ENCODE data around the gene MCC. TPM values are rescaled to one million over a fixed set of nuclear protein-coding genes. Genes with fewer than 3 reads are reported as not detected.

MCC gene
- total and polyA plus RNA-seq, 4 donors: 4.5 to 20.0 (median 9.7) TPM

- no peak for DNase-seq
- no peaks in the 10 kb centered on the region for H3K4me1 ChIP-seq (ENCODE audit: control insufficient read depth in 1 of 2, insufficient read depth in 2 of 2, low read length in 2 of 2)
- intact Hi-C loops (cut with DNase I): no loop called here
- no peak for ATAC-seq (ENCODE audit: low FRiP score)
- no peaks in the 10 kb centered on the region for H3K36me3 ChIP-seq (ENCODE audit: control insufficient read depth in 1 of 2, insufficient read depth in 2 of 2, low read length in 1 of 2)
- H3K4me3 ChIP-seq (ENCODE audit: low read length in 2 of 2): no peak overlapping the region
- no peaks in the 10 kb centered on the region for H3K27me3 ChIP-seq (ENCODE audit: control insufficient read depth in 1 of 2, insufficient read depth in 2 of 2, low read length in 1 of 2)
- H3K27ac ChIP-seq (ENCODE audit: low read depth in 1 of 2, low read length in 2 of 2): no peak overlapping the region
- 96 to 97% methylated on average over 4 of the region's 4 CpGs for WGBS, 2 donors
- H3K9me3 ChIP-seq (ENCODE audit: control insufficient read depth, low read length): no peaks in the 10 kb centered on the region
These were observed 248.2 kb downstream of the MCC start for GRCh38 chr5:113240032-113240431.

DNA sequence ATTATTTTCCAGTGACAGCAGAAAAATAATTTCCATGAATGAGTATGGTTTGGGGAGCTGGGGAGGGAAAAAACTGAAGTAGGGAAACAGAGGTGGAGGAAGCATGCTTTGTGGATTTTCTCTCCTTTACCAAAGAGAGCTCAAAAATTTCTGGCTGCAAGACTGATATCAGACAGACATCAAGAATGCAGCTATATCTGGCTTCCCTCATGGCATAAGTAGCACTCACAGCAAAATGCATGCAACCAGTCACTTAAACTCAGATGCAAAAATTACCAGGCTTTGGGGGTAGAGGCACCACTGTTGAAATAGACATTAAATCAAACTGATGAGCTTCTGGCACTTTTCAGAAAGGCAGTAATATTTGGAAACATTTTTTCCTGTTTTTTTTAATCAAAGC, 250.4 kb downstream of the MCC start:
- DNase-seq: no peak
- no peak for ATAC-seq (ENCODE audit: low FRiP score)
- Histone ChIP-seq H3K36me3 (ENCODE audit: control insufficient read depth in 1 of 2, insufficient read depth in 2 of 2, low read length in 1 of 2) (no peaks in the 10 kb centered on the region), H3K27ac (ENCODE audit: low read depth in 1 of 2, low read length in 2 of 2) (no peak overlapping the region), H3K9me3 (ENCODE audit: control insufficient read depth, low read length) (no peaks in the 10 kb centered on the region), H3K4me3 (ENCODE audit: low read length in 2 of 2) (no peak overlapping the region), H3K4me1 (ENCODE audit: control insufficient read depth in 1 of 2, insufficient read depth in 2 of 2, low read length in 2 of 2) (no peaks in the 10 kb centered on the region), H3K27me3 (ENCODE audit: control insufficient read depth in 1 of 2, insufficient read depth in 2 of 2, low read length in 1 of 2) (no peaks in the 10 kb centered on the region)
- intact Hi-C loops (cut with DNase I): no loop called here

DNA sequence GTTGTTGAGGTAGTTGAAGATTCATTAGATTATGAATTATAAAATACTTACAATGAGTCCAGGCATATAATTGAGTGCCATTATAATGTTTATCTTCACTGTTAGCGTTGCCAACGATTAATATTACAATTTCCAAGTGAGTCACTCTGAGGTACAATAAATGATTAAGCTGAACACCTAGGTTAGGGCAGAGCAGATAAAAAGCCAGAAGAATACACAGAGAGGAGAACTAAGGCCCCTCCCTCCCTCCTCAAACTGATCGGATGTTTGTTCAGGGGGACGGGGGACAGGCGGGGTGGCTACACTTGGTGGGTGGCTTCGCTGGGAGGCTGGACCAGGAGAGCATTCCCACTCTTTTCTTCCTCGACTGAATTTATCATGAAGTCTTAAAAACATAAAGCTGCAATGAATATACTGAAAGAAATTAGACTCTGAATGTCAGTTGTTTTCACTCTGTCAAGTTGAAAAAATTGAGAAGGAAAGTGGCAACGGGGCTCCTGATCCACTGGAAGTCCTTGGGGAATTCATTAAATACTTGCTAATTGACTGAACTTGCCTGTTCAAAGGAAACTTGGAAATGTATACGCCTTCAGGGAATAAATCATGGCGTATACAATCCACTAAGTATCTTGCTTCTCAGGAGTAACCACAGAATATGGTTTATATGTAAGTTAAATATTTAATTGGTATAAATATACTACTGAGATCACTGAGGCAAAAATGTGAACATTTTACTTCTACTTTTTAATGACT, 251.5 kb downstream of the MCC start:
- intact Hi-C loops (cut with DNase I): no loop called here
- WGBS, 2 donors: 86 to 92% methylated on average over 10 of the region's 10 CpGs
- DNase-seq: no peak

DNA sequence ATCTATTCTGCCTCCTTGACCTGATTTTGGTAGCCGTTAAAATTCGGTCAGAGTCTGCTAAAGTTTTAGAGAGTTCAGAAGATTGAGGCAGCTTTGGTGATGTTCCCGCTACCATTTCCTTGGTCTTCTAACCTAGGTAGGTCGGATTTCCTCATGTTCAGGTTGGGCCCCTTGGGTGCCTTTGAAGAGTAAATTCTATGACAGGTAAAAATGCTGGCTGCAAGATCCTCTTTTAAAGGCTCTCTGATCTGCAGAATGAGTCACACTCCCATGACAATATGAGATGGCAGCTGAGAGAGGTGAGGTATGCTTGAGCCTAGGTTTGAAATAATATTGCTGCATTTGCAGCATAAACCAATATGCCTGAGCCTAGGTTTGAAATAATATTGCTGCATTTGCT, 252.4 kb downstream of the MCC start:
- H3K4me3 ChIP-seq (ENCODE audit: low read length in 2 of 2): no peak overlapping the region
- H3K9me3 ChIP-seq (ENCODE audit: control insufficient read depth, low read length): no peaks in the 10 kb centered on the region
- no peaks in the 10 kb centered on the region for H3K36me3 ChIP-seq (ENCODE audit: control insufficient read depth in 1 of 2, insufficient read depth in 2 of 2, low read length in 1 of 2)
- ATAC-seq (ENCODE audit: low FRiP score) (no peak), DNase-seq (no peak)
- H3K4me1 ChIP-seq (ENCODE audit: control insufficient read depth in 1 of 2, insufficient read depth in 2 of 2, low read length in 2 of 2): no peaks in the 10 kb centered on the region
- H3K27me3 ChIP-seq (ENCODE audit: control insufficient read depth in 1 of 2, insufficient read depth in 2 of 2, low read length in 1 of 2): no peaks in the 10 kb centered on the region
- intact Hi-C loops (cut with DNase I): no loop called here
- WGBS, 2 donors: 97 to 98% methylated on average over 4 of the region's 4 CpGs
- no peak overlapping the region for H3K27ac ChIP-seq (ENCODE audit: low read depth in 1 of 2, low read length in 2 of 2)

More for the DNA sequence above, 251.5 kb downstream of the MCC start:
- H3K27ac ChIP-seq (ENCODE audit: low read depth in 1 of 2, low read length in 2 of 2): no peak overlapping the region
- H3K27me3 ChIP-seq (ENCODE audit: control insufficient read depth in 1 of 2, insufficient read depth in 2 of 2, low read length in 1 of 2): no peaks in the 10 kb centered on the region
- ATAC-seq (ENCODE audit: low FRiP score): no peak
- no peaks in the 10 kb centered on the region for H3K36me3 ChIP-seq (ENCODE audit: control insufficient read depth in 1 of 2, insufficient read depth in 2 of 2, low read length in 1 of 2)
- no peak overlapping the region for H3K4me3 ChIP-seq (ENCODE audit: low read length in 2 of 2)
- no peaks in the 10 kb centered on the region for H3K4me1 ChIP-seq (ENCODE audit: control insufficient read depth in 1 of 2, insufficient read depth in 2 of 2, low read length in 2 of 2)
- no peaks in the 10 kb centered on the region for H3K9me3 ChIP-seq (ENCODE audit: control insufficient read depth, low read length)

DNA sequence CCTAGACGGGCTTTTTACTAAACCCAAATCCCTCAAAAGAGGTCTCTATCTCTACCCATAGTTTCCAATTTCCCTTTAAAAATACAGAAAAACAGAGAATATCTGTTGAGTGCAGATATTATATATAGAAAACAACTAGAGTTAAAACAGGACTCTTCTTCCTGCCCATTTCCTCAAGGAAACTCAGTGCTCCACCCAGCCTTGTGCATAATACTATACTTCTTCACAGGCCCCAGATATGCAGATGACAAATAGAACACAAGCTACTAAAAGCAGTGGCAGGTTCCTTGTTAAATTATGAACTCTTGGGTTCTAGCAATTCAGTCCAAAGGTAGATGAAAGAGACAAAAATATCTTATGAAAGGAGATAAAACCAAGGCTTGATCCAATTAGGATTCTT, 253.7 kb downstream of the MCC start:
- ATAC-seq (ENCODE audit: low FRiP score) (no peak), DNase-seq (no peak)
- intact Hi-C loops (cut with DNase I): no loop called here

GRCh38 chr5:113233606-113234005, 254.6 kb downstream of the MCC start:
- Histone ChIP-seq H3K27me3 (ENCODE audit: control insufficient read depth in 1 of 2, insufficient read depth in 2 of 2, low read length in 1 of 2) (no peaks in the 10 kb centered on the region), H3K4me1 (ENCODE audit: control insufficient read depth in 1 of 2, insufficient read depth in 2 of 2, low read length in 2 of 2) (no peaks in the 10 kb centered on the region), H3K9me3 (ENCODE audit: control insufficient read depth, low read length) (no peaks in the 10 kb centered on the region), H3K4me3 (ENCODE audit: low read length in 2 of 2) (no peak overlapping the region), H3K36me3 (ENCODE audit: control insufficient read depth in 1 of 2, insufficient read depth in 2 of 2, low read length in 1 of 2) (no peaks in the 10 kb centered on the region), H3K27ac (ENCODE audit: low read depth in 1 of 2, low read length in 2 of 2) (no peak overlapping the region)
- 96 to 97% methylated on average over 1 of the region's 1 CpG for WGBS, 2 donors
- no peak for ATAC-seq (ENCODE audit: low FRiP score)
- no peak for DNase-seq
- intact Hi-C loops (cut with DNase I): no loop called here

More for the DNA sequence above, 253.7 kb downstream of the MCC start:
- Histone ChIP-seq H3K27me3 (ENCODE audit: control insufficient read depth in 1 of 2, insufficient read depth in 2 of 2, low read length in 1 of 2) (no peaks in the 10 kb centered on the region), H3K36me3 (ENCODE audit: control insufficient read depth in 1 of 2, insufficient read depth in 2 of 2, low read length in 1 of 2) (no peaks in the 10 kb centered on the region), H3K27ac (ENCODE audit: low read depth in 1 of 2, low read length in 2 of 2) (no peak overlapping the region), H3K4me3 (ENCODE audit: low read length in 2 of 2) (no peak overlapping the region), H3K9me3 (ENCODE audit: control insufficient read depth, low read length) (no peaks in the 10 kb centered on the region), H3K4me1 (ENCODE audit: control insufficient read depth in 1 of 2, insufficient read depth in 2 of 2, low read length in 2 of 2) (no peaks in the 10 kb centered on the region)
- 90 to 100% methylated on average over 1 of the region's 1 CpG for WGBS, 2 donors

DNA sequence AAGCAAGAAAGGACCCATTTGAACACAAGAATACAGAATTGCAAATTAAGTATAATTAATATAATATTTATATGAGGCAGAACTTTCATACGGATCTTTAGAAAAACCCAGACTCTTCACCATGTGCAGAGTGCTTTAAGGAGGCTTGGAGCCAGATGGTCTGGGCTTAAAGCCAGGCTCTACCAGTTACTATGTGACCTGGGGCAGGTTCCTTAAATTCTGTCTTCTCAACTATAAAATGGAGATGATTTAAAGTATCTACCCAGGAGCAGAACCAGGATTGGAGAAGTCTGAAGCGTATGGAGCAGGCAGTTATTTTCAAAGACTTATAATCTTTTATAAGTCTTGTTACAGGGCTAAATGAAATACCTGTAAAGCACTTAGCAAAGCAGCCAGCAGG, 255.6 kb downstream of the MCC start:
- Histone ChIP-seq H3K4me3 (ENCODE audit: low read length in 2 of 2) (no peak overlapping the region), H3K27me3 (ENCODE audit: control insufficient read depth in 1 of 2, insufficient read depth in 2 of 2, low read length in 1 of 2) (no peaks in the 10 kb centered on the region), H3K9me3 (ENCODE audit: control insufficient read depth, low read length) (no peaks in the 10 kb centered on the region), H3K27ac (ENCODE audit: low read depth in 1 of 2, low read length in 2 of 2) (no peak overlapping the region), H3K4me1 (ENCODE audit: control insufficient read depth in 1 of 2, insufficient read depth in 2 of 2, low read length in 2 of 2) (no peaks in the 10 kb centered on the region), H3K36me3 (ENCODE audit: control insufficient read depth in 1 of 2, insufficient read depth in 2 of 2, low read length in 1 of 2) (no peaks in the 10 kb centered on the region)
- intact Hi-C loops (cut with DNase I): no loop called here
- ATAC-seq (ENCODE audit: low FRiP score): no peak
- 36 to 43% methylated on average over 2 of the region's 2 CpGs for WGBS, 2 donors
- no peak for DNase-seq

DNA sequence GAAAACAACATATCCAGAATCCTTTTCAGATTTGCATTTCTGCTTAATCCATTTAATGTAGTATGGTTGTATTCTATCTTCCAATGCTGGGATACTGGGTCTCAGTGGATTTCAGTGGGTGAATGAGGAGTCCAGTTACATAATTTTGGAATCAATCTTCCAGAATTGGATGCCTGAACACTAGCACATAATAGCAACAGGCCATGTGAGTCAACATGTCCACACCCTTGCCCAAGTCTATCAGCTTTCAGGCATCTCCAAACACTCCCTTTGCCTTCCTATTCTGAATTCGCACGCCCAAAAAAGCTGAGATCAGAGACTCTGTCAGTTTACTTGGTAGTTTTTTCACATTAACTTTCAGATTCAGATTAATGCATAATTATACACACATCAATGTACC, 256.0 kb downstream of the MCC start:
- 45 to 76% methylated on average over 2 of the region's 2 CpGs for WGBS, 2 donors
- Histone ChIP-seq H3K4me1 (ENCODE audit: control insufficient read depth in 1 of 2, insufficient read depth in 2 of 2, low read length in 2 of 2) (no peaks in the 10 kb centered on the region), H3K4me3 (ENCODE audit: low read length in 2 of 2) (no peak overlapping the region), H3K27ac (ENCODE audit: low read depth in 1 of 2, low read length in 2 of 2) (no peak overlapping the region), H3K27me3 (ENCODE audit: control insufficient read depth in 1 of 2, insufficient read depth in 2 of 2, low read length in 1 of 2) (no peaks in the 10 kb centered on the region), H3K9me3 (ENCODE audit: control insufficient read depth, low read length) (no peaks in the 10 kb centered on the region), H3K36me3 (ENCODE audit: control insufficient read depth in 1 of 2, insufficient read depth in 2 of 2, low read length in 1 of 2) (no peaks in the 10 kb centered on the region)
- DNase-seq (no peak), ATAC-seq (ENCODE audit: low FRiP score) (peak; percentile 51)
- intact Hi-C loops (cut with DNase I): no loop called here

DNA sequence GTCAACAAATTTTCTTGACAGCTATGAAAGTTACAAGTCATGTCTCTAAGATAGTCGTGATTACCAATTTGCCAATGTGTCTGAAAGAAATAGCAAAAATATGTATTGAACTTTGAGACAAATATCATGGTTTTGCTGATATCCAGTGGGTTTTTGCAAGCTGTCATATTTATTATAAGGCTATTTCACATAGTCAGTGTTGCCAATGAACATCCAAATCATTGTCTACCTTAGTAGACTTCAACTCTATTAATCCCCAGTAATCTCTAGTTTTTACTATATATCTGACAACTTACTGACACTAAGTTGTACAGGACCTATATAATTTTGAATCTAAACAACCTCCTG, 256.6 kb downstream of the MCC start:
- no peak overlapping the region for H3K4me3 ChIP-seq (ENCODE audit: low read length in 2 of 2)
- H3K27ac ChIP-seq (ENCODE audit: low read depth in 1 of 2, low read length in 2 of 2): no peak overlapping the region
- no peaks in the 10 kb centered on the region for H3K27me3 ChIP-seq (ENCODE audit: control insufficient read depth in 1 of 2, insufficient read depth in 2 of 2, low read length in 1 of 2)
- H3K36me3 ChIP-seq (ENCODE audit: control insufficient read depth in 1 of 2, insufficient read depth in 2 of 2, low read length in 1 of 2): no peaks in the 10 kb centered on the region
- DNase-seq: no peak
- WGBS, 2 donors: 93 to 100% methylated on average over 1 of the region's 1 CpG
- no peak for ATAC-seq (ENCODE audit: low FRiP score)
- intact Hi-C loops (cut with DNase I): no loop called here
- no peaks in the 10 kb centered on the region for H3K4me1 ChIP-seq (ENCODE audit: control insufficient read depth in 1 of 2, insufficient read depth in 2 of 2, low read length in 2 of 2)
- H3K9me3 ChIP-seq (ENCODE audit: control insufficient read depth, low read length): no peaks in the 10 kb centered on the region

All from aorta (tissue), 5 donors.